CD8-positive, alpha-beta memory T cell (primary cell): ENCODE results near the gene SERPINA3. TPM values are rescaled to one million over a fixed set of nuclear protein-coding genes. Genes with fewer than 3 reads are reported as not detected.

ENCODE experiments used
- CTCF ChIA-PET: fragments of 350-600 bp; sonication (Branson Sonifier 250); formaldehyde crosslinking; loops from one replicate; lab custom pipeline; 2021; ENCODE audit warnings: antibody characterized with exemption; lab: Charles Lee
- POLR2A ChIA-PET: fragments of 350-600 bp; sonication (Branson Sonifier 250); formaldehyde crosslinking; loops from one replicate; lab custom pipeline; 2021; ENCODE audit warnings: antibody characterized with exemption; lab: Charles Lee
- DNase-seq, 5 donors: peaks; one replicate each; pipeline versions ENCODE4 v3.0.0 to v3.0.0-alpha.2; 2020 to 2022; ENCODE audit warnings: mixed read lengths in 1 of 5
- H3K27ac ChIP-seq: one replicate; pipeline ENCODE4 v1.7.0; 2013; ENCODE audit warnings: low read depth, mild to moderate bottlenecking, low read length, moderate library complexity
- H3K27me3 ChIP-seq: 2 replicates; pipeline ENCODE4 v1.7.0; 2013; ENCODE audit warnings: low read length, mild to moderate bottlenecking; ENCODE audit not compliant: insufficient read depth, poor library complexity, severe bottlenecking
- H3K36me3 ChIP-seq: 2 replicates; pipeline ENCODE4 v1.7.0; 2013; ENCODE audit warnings: mild to moderate bottlenecking, low read length, moderate library complexity; ENCODE audit not compliant: insufficient read depth
- H3K4me1 ChIP-seq: 2 replicates; pipeline ENCODE4 v1.7.0; 2013; ENCODE audit warnings: mild to moderate bottlenecking, low read length, moderate library complexity; ENCODE audit not compliant: insufficient read depth
- H3K4me3 ChIP-seq: 2 replicates; pipeline ENCODE4 v1.7.0; 2013; ENCODE audit warnings: mild to moderate bottlenecking, low read length
- H3K9me3 ChIP-seq: 2 replicates; pipeline ENCODE4 v1.7.0; 2013; ENCODE audit warnings: mild to moderate bottlenecking, low read length
- H3K27ac Mint-ChIP-seq, 8 donors: one replicate each; pipeline ENCODE4 v1.8.0; 2020 to 2021; ENCODE audit warnings: mixed read lengths in 8 of 8, mild to moderate bottlenecking in 6 of 8, inconsistent platforms in 3 of 8, moderate library complexity in 3 of 8
- H3K27me3 Mint-ChIP-seq, 2 donors: one replicate each; pipeline ENCODE4 v1.8.0; 2020 to 2021; ENCODE audit warnings: mixed read lengths in 2 of 2, mild to moderate bottlenecking in 1 of 2, moderate library complexity in 1 of 2
- H3K36me3 Mint-ChIP-seq, 3 donors: one replicate each; pipeline ENCODE4 v1.8.0; 2020 to 2021; ENCODE audit warnings: mixed read lengths in 3 of 3, inconsistent platforms in 1 of 3, mild to moderate bottlenecking in 1 of 3
- H3K4me1 Mint-ChIP-seq, 3 donors: one replicate each; pipeline ENCODE4 v1.8.0; 2020 to 2021; ENCODE audit warnings: mixed read lengths in 3 of 3, inconsistent platforms in 1 of 3, mild to moderate bottlenecking in 1 of 3
- H3K4me3 Mint-ChIP-seq, 7 donors: one replicate each; pipeline ENCODE4 v1.8.0; 2020 to 2021; ENCODE audit warnings: mixed read lengths in 7 of 7, mild to moderate bottlenecking in 6 of 7, moderate library complexity in 4 of 7, inconsistent platforms in 2 of 7
- H3K9me3 Mint-ChIP-seq, 5 donors: one replicate each; pipeline ENCODE4 v1.8.0; 2020 to 2022; ENCODE audit warnings: mixed read lengths in 5 of 5, mild to moderate bottlenecking in 3 of 5, moderate library complexity in 2 of 5, inconsistent platforms in 1 of 5
- polyA plus RNA-seq: library from polyadenylated mRNA; unstranded; fragments of 300-500 nt; fragmentation: Illumina TruSeq; gene quantifications from one replicate; pipeline ENCODE4 v1.2.3, GENCODE V29; 2021
- total RNA-seq, 2 experiments: library from RNA; stranded (reverse); gene quantifications; one replicate each; pipeline ENCODE4 v1.2.3, GENCODE V29; 2021

The SERPINA3 gene
- total and polyA plus RNA-seq, 3 experiments from 2014 or later = not detected

DNA sequence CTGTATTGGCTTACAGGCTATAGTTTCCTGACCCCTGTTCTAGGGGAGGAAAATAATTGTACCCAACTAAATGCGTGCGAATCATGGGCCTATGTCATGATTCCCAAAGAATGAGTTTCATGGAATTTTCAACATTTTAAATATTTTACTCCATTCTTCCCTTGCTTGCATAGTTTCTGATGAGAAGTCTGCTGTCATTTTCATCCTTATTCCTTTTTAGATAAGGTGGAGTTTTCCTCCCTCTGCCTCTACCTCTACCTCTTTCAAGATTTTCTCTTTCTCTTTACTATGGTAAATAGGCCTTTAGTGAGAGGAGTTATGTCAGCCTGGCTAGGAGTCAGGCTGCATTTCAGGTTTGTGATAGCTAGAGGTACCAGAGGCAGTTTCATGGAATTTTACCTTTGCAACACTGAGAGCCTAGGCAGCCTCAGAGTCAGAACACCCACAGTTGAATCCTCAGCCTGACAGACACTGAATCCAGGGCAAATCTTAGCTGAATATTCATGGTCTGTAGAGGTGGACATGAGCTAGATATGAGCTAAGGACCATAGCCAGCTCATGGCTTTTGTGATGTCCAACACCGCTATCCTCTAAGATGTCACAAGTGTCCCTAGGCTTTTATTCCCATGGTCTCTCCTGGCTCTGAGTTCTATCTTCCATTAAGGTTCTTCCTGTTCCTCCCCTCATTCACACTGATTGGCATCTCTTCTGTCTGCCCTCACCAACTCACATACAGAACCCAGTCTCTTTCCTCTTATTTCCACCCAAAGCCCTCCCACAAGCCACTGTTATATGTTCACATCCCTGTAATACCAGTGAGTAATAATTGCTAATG, 6.0 kb downstream of the SERPINA3 start:
- no peak overlapping the region for H3K4me3 ChIP-seq
- no peak overlapping the region for H3K27ac ChIP-seq
- no peak for DNase-seq
- no peak overlapping the region for H3K27ac Mint-ChIP-seq
- H3K4me1 ChIP-seq = no peaks in the 10 kb centered on the region
- H3K36me3 ChIP-seq = no peaks in the 10 kb centered on the region
- POLR2A ChIA-PET = no interaction called here
- H3K27me3 Mint-ChIP-seq = peaks cover 9 to 11% of the 10 kb centered on the region in 2 donors
- CTCF ChIA-PET = no interaction called here
- peaks cover 7 to 26% (median 12%) of the 10 kb centered on the region in 5 donors for H3K9me3 Mint-ChIP-seq
- H3K27me3 ChIP-seq = no peaks in the 10 kb centered on the region
- H3K9me3 ChIP-seq = peaks cover 6% of the 10 kb centered on the region
- H3K36me3 Mint-ChIP-seq = no peaks in the 10 kb centered on the region
- no peak overlapping the region for H3K4me3 Mint-ChIP-seq
- no peaks in the 10 kb centered on the region for H3K4me1 Mint-ChIP-seq

DNA sequence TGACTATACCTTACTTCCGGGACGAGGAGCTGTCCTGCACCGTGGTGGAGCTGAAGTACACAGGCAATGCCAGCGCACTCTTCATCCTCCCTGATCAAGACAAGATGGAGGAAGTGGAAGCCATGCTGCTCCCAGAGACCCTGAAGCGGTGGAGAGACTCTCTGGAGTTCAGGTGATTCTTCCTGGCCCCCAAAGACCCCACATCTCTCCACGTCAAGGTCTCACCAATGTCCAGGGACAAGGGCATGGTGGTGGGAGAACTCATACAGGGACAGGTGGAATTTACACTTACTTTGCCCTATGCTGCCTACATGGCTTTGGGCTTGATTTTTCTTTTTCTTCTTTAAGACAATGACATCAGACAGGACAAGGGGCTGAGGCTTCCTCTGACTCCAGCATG, 7.1 kb downstream of the SERPINA3 start:
- no peaks in the 10 kb centered on the region for H3K36me3 Mint-ChIP-seq

GRCh38 chr14:94620597-94620996, 8.4 kb downstream of the SERPINA3 start:
- no peaks in the 10 kb centered on the region for H3K4me1 Mint-ChIP-seq
- no peak overlapping the region for H3K4me3 ChIP-seq
- ChIA-PET CTCF (no interaction called here), POLR2A (no interaction called here)
- no peaks in the 10 kb centered on the region for H3K36me3 ChIP-seq
- H3K36me3 Mint-ChIP-seq = no peaks in the 10 kb centered on the region
- H3K27me3 ChIP-seq = no peaks in the 10 kb centered on the region
- H3K9me3 ChIP-seq = peaks cover 6% of the 10 kb centered on the region
- H3K4me1 ChIP-seq = no peaks in the 10 kb centered on the region
- H3K9me3 Mint-ChIP-seq = peaks cover 7 to 26% (median 12%) of the 10 kb centered on the region in 5 donors
- H3K27me3 Mint-ChIP-seq = peaks cover 11 to 13% of the 10 kb centered on the region in 2 donors
- no peak overlapping the region for H3K27ac ChIP-seq
- H3K27ac Mint-ChIP-seq = no peak overlapping the region
- DNase-seq = no peak
- no peak overlapping the region for H3K4me3 Mint-ChIP-seq

More for the DNA sequence above, 7.1 kb downstream of the SERPINA3 start:
- Mint-ChIP-seq H3K27me3 (peaks cover 11 to 13% of the 10 kb centered on the region in 2 donors), H3K27ac (no peak overlapping the region), H3K4me1 (no peaks in the 10 kb centered on the region), H3K9me3 (peaks cover 7 to 26% (median 12%) of the 10 kb centered on the region in 5 donors), H3K4me3 (no peak overlapping the region)
- H3K4me1 ChIP-seq = no peaks in the 10 kb centered on the region
- CTCF ChIA-PET = no interaction called here
- no peak overlapping the region for H3K4me3 ChIP-seq
- POLR2A ChIA-PET = no interaction called here
- H3K27ac ChIP-seq = no peak overlapping the region
- H3K27me3 ChIP-seq = no peaks in the 10 kb centered on the region
- H3K9me3 ChIP-seq = peaks cover 6% of the 10 kb centered on the region
- no peak for DNase-seq
- H3K36me3 ChIP-seq = no peaks in the 10 kb centered on the region

DNA sequence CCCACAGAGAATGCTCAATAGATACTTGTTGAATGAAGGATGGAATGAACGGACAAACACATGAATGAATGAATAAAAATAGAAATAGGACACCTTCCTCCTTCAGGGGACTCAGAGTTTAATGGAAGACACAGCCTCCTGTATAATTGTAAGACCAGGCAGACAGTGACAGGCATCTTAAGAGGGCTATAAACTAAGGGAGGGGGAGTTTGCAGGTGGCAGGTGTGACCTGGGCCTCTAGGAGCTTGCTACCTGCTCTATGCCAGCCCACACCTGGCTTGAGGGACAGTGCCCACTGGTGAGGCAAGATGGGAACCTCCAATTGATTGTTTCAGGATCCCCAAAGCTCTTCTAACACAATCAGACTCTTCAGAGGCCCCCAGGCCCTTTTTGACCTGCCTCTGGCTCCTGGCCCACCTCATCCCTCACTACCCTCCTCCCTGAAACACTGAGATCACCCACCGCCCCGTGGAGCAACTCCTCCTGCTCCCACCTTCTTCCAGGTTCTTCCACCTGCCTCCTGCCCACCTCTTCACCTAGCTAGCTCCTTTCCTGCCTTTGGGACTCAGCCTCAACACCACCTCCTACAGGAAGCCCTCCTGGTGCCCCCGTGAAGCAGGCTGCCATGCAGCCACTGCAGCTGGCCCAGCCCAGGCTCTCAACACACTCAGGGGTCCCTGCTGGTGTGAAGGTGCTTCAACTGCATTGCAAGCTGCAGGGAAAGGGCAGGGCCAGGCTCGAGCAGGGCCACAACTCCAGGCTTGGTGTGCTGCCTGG, 9.4 kb downstream of the SERPINA3 start:
- H3K27me3 Mint-ChIP-seq = peaks cover 11 to 13% of the 10 kb centered on the region in 2 donors
- peaks cover 7 to 24% (median 12%) of the 10 kb centered on the region in 5 donors for H3K9me3 Mint-ChIP-seq
- no peak overlapping the region for H3K27ac Mint-ChIP-seq
- no peak for DNase-seq
- Histone ChIP-seq H3K27me3 (no peaks in the 10 kb centered on the region), H3K36me3 (no peaks in the 10 kb centered on the region), H3K27ac (no peak overlapping the region), H3K4me1 (no peaks in the 10 kb centered on the region), H3K9me3 (peaks cover 6% of the 10 kb centered on the region), H3K4me3 (no peak overlapping the region)
- POLR2A ChIA-PET = no interaction called here
- H3K36me3 Mint-ChIP-seq = no peaks in the 10 kb centered on the region
- H3K4me1 Mint-ChIP-seq = no peaks in the 10 kb centered on the region
- H3K4me3 Mint-ChIP-seq = no peak overlapping the region
- CTCF ChIA-PET = no interaction called here

- Mint-ChIP-seq H3K36me3 (no peaks in the 10 kb centered on the region), H3K9me3 (peaks cover 4 to 15% (median 8%) of the 10 kb centered on the region in 5 donors), H3K27ac (no peak overlapping the region), H3K27me3 (peaks cover 11 to 13% of the 10 kb centered on the region in 2 donors), H3K4me3 (no peak overlapping the region), H3K4me1 (no peaks in the 10 kb centered on the region)
- Histone ChIP-seq H3K4me3 (no peak overlapping the region), H3K27ac (no peak overlapping the region), H3K4me1 (no peaks in the 10 kb centered on the region), H3K9me3 (peaks cover 6% of the 10 kb centered on the region), H3K36me3 (no peaks in the 10 kb centered on the region), H3K27me3 (no peaks in the 10 kb centered on the region)
- DNase-seq = no peak
- ChIA-PET CTCF (no interaction called here), POLR2A (no interaction called here)
Measured at GRCh38 chr14:94622653-94623421, 10.6 kb downstream of the SERPINA3 start.

GRCh38 chr14:94623422-94623809, 11.2 kb downstream of the SERPINA3 start:
- Mint-ChIP-seq H3K36me3 (no peaks in the 10 kb centered on the region), H3K4me1 (no peaks in the 10 kb centered on the region), H3K9me3 (peaks cover 0 to 13% (median 8%) of the 10 kb centered on the region in 5 donors), H3K27ac (no peak overlapping the region), H3K4me3 (no peak overlapping the region), H3K27me3 (peaks cover 11 to 13% of the 10 kb centered on the region in 2 donors)
- no peak for DNase-seq
- CTCF ChIA-PET = no interaction called here
- Histone ChIP-seq H3K4me1 (no peaks in the 10 kb centered on the region), H3K9me3 (peaks cover 6% of the 10 kb centered on the region), H3K27me3 (no peaks in the 10 kb centered on the region), H3K36me3 (no peaks in the 10 kb centered on the region), H3K4me3 (no peak overlapping the region), H3K27ac (no peak overlapping the region)
- POLR2A ChIA-PET = no interaction called here

- peaks cover 0 to 8% (median 2%) of the 10 kb centered on the region in 5 donors for H3K9me3 Mint-ChIP-seq
- peaks cover 10 to 11% of the 10 kb centered on the region in 2 donors for H3K27me3 Mint-ChIP-seq
- ChIA-PET POLR2A (no interaction called here), CTCF (no interaction called here)
- no peak for DNase-seq
- H3K4me3 ChIP-seq = no peak overlapping the region
- no peaks in the 10 kb centered on the region for H3K36me3 ChIP-seq
- H3K9me3 ChIP-seq = peaks cover 1% of the 10 kb centered on the region
- no peaks in the 10 kb centered on the region for H3K4me1 Mint-ChIP-seq
- H3K27me3 ChIP-seq = no peaks in the 10 kb centered on the region
- H3K4me1 ChIP-seq = no peaks in the 10 kb centered on the region
- no peaks in the 10 kb centered on the region for H3K36me3 Mint-ChIP-seq
- H3K4me3 Mint-ChIP-seq = no peak overlapping the region
- H3K27ac ChIP-seq = no peak overlapping the region
- H3K27ac Mint-ChIP-seq = no peak overlapping the region
Measured at GRCh38 chr14:94623856-94624499, 11.8 kb downstream of the SERPINA3 start.
